Measurements from ENCODE around the gene AP3S2. TPM values are rescaled to one million over a fixed set of nuclear protein-coding genes. Genes with fewer than 3 reads are reported as not detected.
A peak's percentile ranks its signal among the peaks of the same experiment; 100 is the strongest.

The AP3S2 gene
- total and polyA plus RNA-seq, 2 of the 13 experiments (the other 11 are each of a cell fraction or from before 2014, with no cell fraction given): 17.6 to 44.4 TPM

GRCh38 chr15:89857673-89858072 is 36.1 kb downstream of the AP3S2 start (continued):
- TF ChIP-seq FUBP1 (CRISPR knock-in tag; IDR thresholded peaks at IDR 0.05; ENCODE audit: borderline replicate concordance) (no peak), ZNF784 (CRISPR knock-in tag; IDR thresholded peaks at IDR 0.05; ENCODE audit: borderline replicate concordance) (no peak), MAF1 (CRISPR knock-in tag; IDR thresholded peaks at IDR 0.05; ENCODE audit: borderline replicate concordance) (no peak), ARID4A (CRISPR knock-in tag; IDR thresholded peaks at IDR 0.05; ENCODE audit: borderline replicate concordance) (no peak), ZNF160 (CRISPR knock-in tag; IDR thresholded peaks at IDR 0.05) (no peak), RARA (CRISPR knock-in tag; IDR thresholded peaks at IDR 0.05) (0 out of 2 replicates have a peak, but pooled peaks have one; percentile 31), NFAT5 (CRISPR knock-in tag; IDR thresholded peaks at IDR 0.05) (no peak), NR2F1 (CRISPR knock-in tag; IDR thresholded peaks at IDR 0.05) (no peak), HNF1A (IDR thresholded peaks at IDR 0.05; ENCODE audit: low read depth) (peak; percentile 80), HNF1A (CRISPR knock-in tag; IDR thresholded peaks at IDR 0.05; ENCODE audit: borderline replicate concordance) (peak; percentile 66; the same call in 1 of the 2 replicates), NFYC (CRISPR knock-in tag; IDR thresholded peaks at IDR 0.05) (no peak), FIP1L1 (IDR thresholded peaks at IDR 0.05; ENCODE audit: borderline replicate concordance, insufficient read depth, low read depth, low read length) (no peak)

Measured in HepG2 (cell line).